K562 (cell line): ENCODE measurements around the gene MEGF11. TPM values are rescaled to one million over a fixed set of nuclear protein-coding genes. Genes with fewer than 3 reads are reported as not detected.

Source experiments
- ATAC-seq: fragments of 200-7000 bp; cut with Tn5 transposase; 3 replicates; pipeline ENCODE4 v1.9.1; 2020; ENCODE audit warnings: moderate library complexity
- BruUV-seq: library from RNA; stranded (reverse); fragments of 400-500 nt; replicated peaks from 2 replicates; lab custom pipeline; 2021; lab: Mats Ljungman, UMichigan
- CTCF ChIA-PET: fragments of 300-600 bp; formaldehyde crosslinking; extraction: SDS; loops from one replicate; lab custom pipeline; 2021; ENCODE audit warnings: low intra/inter-chr PET ratio; lab: Yijun Ruan, JAX
- POLR2A ChIA-PET: fragments of 300-600, 350-650 bp; sonication (Branson Sonifier 250); formaldehyde crosslinking; extraction: SDS; loops from one replicate; lab custom pipeline; 2021; ENCODE audit warnings: antibody characterized with exemption, inconsistent platforms; lab: Yijun Ruan, JAX
- DNase-seq, 4 experiments: peaks; one replicate each; pipeline versions ENCODE4 v3.0.0 to v3.0.0-alpha.2; 2011 to 2018; ENCODE audit warnings: low spot score in 3 of 4, mixed read lengths in 3 of 4; ENCODE audit errors: extremely low read depth in 1 of 4
- FAIRE-seq: peaks from 2 replicates; lab custom pipeline; 2011; peaks lifted over from hg19 to GRCh38; lab: Jason Lieb, UNC
- H2AFZ ChIP-seq: 2 replicates; pipeline ENCODE4 v1.6.0; 2011; ENCODE audit warnings: low read depth, low read length, control low read depth, inconsistent platforms
- H3K27ac ChIP-seq: fragments of 200-600 bp; 3 replicates; pipeline ENCODE4 v1.8.0; 2011; ENCODE audit warnings: low read depth, mild to moderate bottlenecking, control low read depth, inconsistent platforms, low read length, moderate library complexity, mixed read lengths; ENCODE audit errors: extremely low read depth
- H3K27me3 ChIP-seq, 2 experiments: fragments of 300-600 bp in 1 of 2; 2 replicates in 1 of 2; 3 replicates in 1 of 2; pipeline versions ENCODE4 v1.6.0 to v1.8.0; 2011; ENCODE audit warnings: inconsistent platforms in 2 of 2, low read length in 2 of 2, mild to moderate bottlenecking in 1 of 2, mixed read lengths in 1 of 2, moderate library complexity in 1 of 2; ENCODE audit not compliant: control insufficient read depth in 2 of 2, insufficient read depth in 2 of 2
- H3K36me3 ChIP-seq: fragments of 300-600 bp; 3 replicates; pipeline ENCODE4 v1.8.0; 2011; ENCODE audit warnings: mild to moderate bottlenecking, low read length, inconsistent platforms; ENCODE audit not compliant: control insufficient read depth, insufficient read depth
- H3K4me1 ChIP-seq, 2 experiments: fragments of 200-600 bp in 1 of 2; replicated peaks in 1 of 2; 2 replicates in 1 of 2; 3 replicates in 1 of 2; pipeline versions ENCODE4 v1.5.1 to v1.8.0; 2011; ENCODE audit warnings: inconsistent platforms in 2 of 2, low read length in 2 of 2, mild to moderate bottlenecking in 1 of 2, mixed read lengths in 1 of 2, moderate library complexity in 1 of 2; ENCODE audit not compliant: control insufficient read depth in 2 of 2, insufficient read depth in 2 of 2
- H3K4me2 ChIP-seq: 2 replicates; pipeline ENCODE4 v1.6.1; 2011; ENCODE audit warnings: low read length, control low read depth, inconsistent platforms, mixed read lengths; ENCODE audit not compliant: insufficient read depth
- H3K4me3 ChIP-seq: fragments of 200-600 bp; sonication (generic), shearing (Covaris generic); 2 replicates; pipeline ENCODE4 v1.5.1; 2016; ENCODE audit warnings: control low read depth, inconsistent platforms
- H3K79me2 ChIP-seq: fragments of 200-600 bp; 3 replicates; pipeline ENCODE4 v1.8.0; 2011; ENCODE audit warnings: low read length, inconsistent platforms; ENCODE audit not compliant: control insufficient read depth, insufficient read depth
- H3K9ac ChIP-seq, 2 experiments: 2 replicates each; pipeline versions ENCODE4 v1.6.0 to v1.6.1; 2011; ENCODE audit warnings: low read depth in 2 of 2, low read length in 2 of 2, control low read depth in 1 of 2, inconsistent platforms in 1 of 2, mild to moderate bottlenecking in 1 of 2, mixed read lengths in 1 of 2; ENCODE audit not compliant: insufficient read depth in 1 of 2
- H3K9me1 ChIP-seq: one replicate; pipeline ENCODE4 v1.6.0; 2011; ENCODE audit warnings: inconsistent platforms, mild to moderate bottlenecking, low read length, moderate library complexity; ENCODE audit not compliant: control insufficient read depth, insufficient read depth
- H3K9me3 ChIP-seq: replicated peaks from 2 replicates; pipeline ENCODE4 v1.5.1; 2011; ENCODE audit warnings: low read depth, low read length, inconsistent platforms; ENCODE audit not compliant: control insufficient read depth, insufficient read depth
- H4K20me1 ChIP-seq: replicated peaks from 2 replicates; pipeline ENCODE4 v1.6.1; 2011; ENCODE audit warnings: low read length, inconsistent platforms, mixed read lengths; ENCODE audit not compliant: control insufficient read depth, insufficient read depth
- COPS2 ChIP-seq: fragments of 450-650 bp; conservative IDR thresholded peaks from 2 replicates; pipeline ENCODE4 v1.6.1; 2016; ENCODE audit warnings: mild to moderate bottlenecking, moderate library complexity
- CTBP1 ChIP-seq: fragments of 450-650 bp; IDR thresholded peaks from 2 replicates; pipeline ENCODE4 v1.6.1; 2016; ENCODE audit warnings: borderline replicate concordance
- GATAD2B ChIP-seq: fragments of 450-650 bp; IDR thresholded peaks from 2 replicates; pipeline ENCODE4 v1.6.1; 2017; ENCODE audit warnings: mild to moderate bottlenecking, borderline replicate concordance
- MED1 ChIP-seq: sonication (generic); formaldehyde crosslinking; IDR thresholded peaks from 2 replicates; pipeline ENCODE4 v1.8.1; 2023; ENCODE audit warnings: missing genetic modification reagents, borderline replicate concordance
- NFE2L1 ChIP-seq: fragments of 450-650 bp; IDR thresholded peaks from 2 replicates; pipeline ENCODE4 v1.6.1; 2016; ENCODE audit warnings: missing genetic modification characterization, low read depth, mild to moderate bottlenecking, missing compliant biosample characterization, moderate library complexity, borderline replicate concordance
- RCOR1 ChIP-seq, 2 experiments: IDR thresholded peaks; 2 replicates each; pipeline ENCODE4 v1.6.1; 2012; ENCODE audit warnings: low read depth in 2 of 2, low read length in 2 of 2, borderline replicate concordance in 1 of 2, improper control_type of control experiment in 1 of 2
- SIRT6 ChIP-seq: IDR thresholded peaks from one replicate; pipeline ENCODE4 v1.6.1; 2012; ENCODE audit warnings: low read depth, mild to moderate bottlenecking, control low read depth, inconsistent platforms, low read length, moderate library complexity
- TAF1 ChIP-seq: IDR thresholded peaks from 2 replicates; pipeline ENCODE4 v1.6.1; 2011; ENCODE audit warnings: mild to moderate bottlenecking, low read length, moderate library complexity; ENCODE audit not compliant: insufficient read depth, control insufficient read depth, severe bottlenecking; ENCODE audit errors: extremely low read depth
- ZEB2 ChIP-seq: fragments of 450-650 bp; IDR thresholded peaks from 2 replicates; pipeline ENCODE4 v1.6.1; 2016
- ZFP36 ChIP-seq: fragments of 150-350 bp; IDR thresholded peaks from 2 replicates; pipeline ENCODE4 v1.6.1; 2018; ENCODE audit warnings: low read length, low read depth; ENCODE audit not compliant: partially characterized antibody
- ZNF121 ChIP-seq: sonication (generic); formaldehyde crosslinking; conservative IDR thresholded peaks from 2 replicates; pipeline ENCODE4 v1.8.0; 2022; ENCODE audit warnings: missing genetic modification reagents
- ZNF184 ChIP-seq: sonication (generic); formaldehyde crosslinking; IDR thresholded peaks from 2 replicates; pipeline ENCODE4 v1.5.0; 2020; ENCODE audit warnings: missing genetic modification reagents
- ZNF77 ChIP-seq: fragments of 250-450 bp; sonication (Bioruptor Pico); IDR thresholded peaks from 2 replicates; pipeline ENCODE4 v1.5.0; 2020
- WGBS: fragments of 100-300 bp; shearing (Covaris generic); methylation state at CpG from one replicate; pipeline ENCODE4 v1.1.6; 2016; ENCODE audit warnings: low coverage, mixed read lengths; ENCODE audit not compliant: insufficient coverage; ENCODE audit errors: missing lambda C conversion rate; 5-methylcytosine and 5-hydroxymethylcytosine counted together
- in situ Hi-C: fragments of 300-500 bp; cut with MboI; formaldehyde crosslinking; loops from 4 replicates; pipeline ENCODE4 v1.15.0; 2018; ENCODE audit warnings: inconsistent platforms, mixed read lengths
- intact Hi-C: fragments of 100-400 bp; cut with micrococcal nuclease; formaldehyde crosslinking; loops from 2 replicates; pipeline ENCODE4 v1.14.2; 2022
- polyA plus RNA-seq, 8 experiments: library from polyadenylated mRNA; depleted of rRNA in 4 of 8; stranded (reverse) in 5 of 8; unstranded in 3 of 8; fragments of >200 nt; fragmentation: Nextera tagmentation in 2 of 8; fragmentation: Illumina TruSeq in 1 of 8; extraction: Ambion mirVana in 2 of 8; extraction: Trizol in 1 of 8; gene quantifications; 2 replicates each; pipeline versions ENCODE4 v1.2.1 to v1.2.3, GENCODE V29; 2011 to 2014; ENCODE audit warnings: inconsistent platforms in 1 of 8, missing spikeins in 1 of 8
- total RNA-seq, 7 experiments: library from RNA; depleted of rRNA in 6 of 7; stranded (reverse); fragments of >200 nt in 6 of 7; fragmentation: Illumina TruSeq in 2 of 7; extraction: Trizol in 2 of 7; gene quantifications; 2 replicates each; pipeline versions ENCODE4 v1.2.1 to v1.2.3, GENCODE V29; 2011 to 2021; ENCODE audit warnings: low replicate concordance in 1 of 7
- TF ChIP-seq, protein P1 (sequence below): sonication (generic); formaldehyde crosslinking; IDR thresholded peaks from 2 replicates; pipeline ENCODE4 v1.8.1; 2022; ENCODE audit warnings: missing genetic modification reagents
- TF ChIP-seq, protein P2 (sequence below): fragments of 450-650 bp; IDR thresholded peaks from 2 replicates; pipeline ENCODE4 v1.6.1; 2016; ENCODE audit warnings: low read depth

The MEGF11 gene
- total and polyA plus RNA-seq, 9 of the 15 experiments (the other 6 are each of a cell fraction or from before 2014, with no cell fraction given): 0.06 to 0.23 (median 0.20) TPM; not detected in 6

DNA sequence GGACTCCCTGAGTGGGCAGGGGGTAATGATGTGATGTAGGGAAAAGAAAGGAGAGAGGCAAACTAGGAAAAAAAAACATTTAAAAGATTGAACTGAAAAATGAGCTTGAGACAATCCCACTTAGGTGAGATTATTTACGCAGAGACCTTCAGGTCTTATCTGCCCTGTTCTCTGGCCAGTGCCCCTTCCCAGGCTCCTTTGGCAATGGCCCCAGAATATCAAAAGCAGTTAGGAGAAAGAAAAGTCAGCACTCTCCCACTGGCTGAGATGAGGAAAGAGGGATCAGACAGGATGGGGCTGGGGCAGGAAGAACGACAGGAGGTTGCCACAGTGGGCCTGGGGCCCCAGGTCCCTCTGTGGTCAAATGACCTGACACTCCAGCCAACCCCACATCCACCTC is 105.4 kb downstream of the MEGF11 start:
- no peak overlapping the region for H3K4me3 ChIP-seq
- H3K4me2 ChIP-seq: no peak overlapping the region
- no peaks in the 10 kb centered on the region for H3K79me2 ChIP-seq
- peaks cover 3% of the 10 kb centered on the region for H3K9me1 ChIP-seq
- BruUV-seq: no TSS peak
- no peaks in the 10 kb centered on the region for H3K4me1 ChIP-seq
- intact Hi-C loops: no loop called here
- H3K27me3 ChIP-seq: peaks cover 24 to 80% of the 10 kb centered on the region in 2 experiments; a peak in 3 of 5 replicates
- DNase-seq: no peak
- no peak overlapping the region for H3K27ac ChIP-seq
- no peak overlapping the region for H3K9ac ChIP-seq
- peaks cover 12% of the 10 kb centered on the region for H4K20me1 ChIP-seq
- no peak for FAIRE-seq
- in situ Hi-C loops: no loop called here
- POLR2A ChIA-PET: no interaction called here
- CTCF ChIA-PET: no interaction called here
- no peak for ATAC-seq
- H3K9me3 ChIP-seq: no peaks in the 10 kb centered on the region
- H2AFZ ChIP-seq: no peak overlapping the region
- 4% methylated on average over 2 of the region's 2 CpGs for WGBS
- no peaks in the 10 kb centered on the region for H3K36me3 ChIP-seq
- TF ChIP-seq ZFP36: no peak
- no peak for TF ChIP-seq GATAD2B
- TF ChIP-seq MED1 (CRISPR knock-in tag): no peak
- TF ChIP-seq, protein P1, sequence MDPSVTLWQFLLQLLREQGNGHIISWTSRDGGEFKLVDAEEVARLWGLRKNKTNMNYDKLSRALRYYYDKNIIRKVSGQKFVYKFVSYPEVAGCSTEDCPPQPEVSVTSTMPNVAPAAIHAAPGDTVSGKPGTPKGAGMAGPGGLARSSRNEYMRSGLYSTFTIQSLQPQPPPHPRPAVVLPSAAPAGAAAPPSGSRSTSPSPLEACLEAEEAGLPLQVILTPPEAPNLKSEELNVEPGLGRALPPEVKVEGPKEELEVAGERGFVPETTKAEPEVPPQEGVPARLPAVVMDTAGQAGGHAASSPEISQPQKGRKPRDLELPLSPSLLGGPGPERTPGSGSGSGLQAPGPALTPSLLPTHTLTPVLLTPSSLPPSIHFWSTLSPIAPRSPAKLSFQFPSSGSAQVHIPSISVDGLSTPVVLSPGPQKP (CRISPR knock-in tag): no peak
- TF ChIP-seq, protein P2, sequence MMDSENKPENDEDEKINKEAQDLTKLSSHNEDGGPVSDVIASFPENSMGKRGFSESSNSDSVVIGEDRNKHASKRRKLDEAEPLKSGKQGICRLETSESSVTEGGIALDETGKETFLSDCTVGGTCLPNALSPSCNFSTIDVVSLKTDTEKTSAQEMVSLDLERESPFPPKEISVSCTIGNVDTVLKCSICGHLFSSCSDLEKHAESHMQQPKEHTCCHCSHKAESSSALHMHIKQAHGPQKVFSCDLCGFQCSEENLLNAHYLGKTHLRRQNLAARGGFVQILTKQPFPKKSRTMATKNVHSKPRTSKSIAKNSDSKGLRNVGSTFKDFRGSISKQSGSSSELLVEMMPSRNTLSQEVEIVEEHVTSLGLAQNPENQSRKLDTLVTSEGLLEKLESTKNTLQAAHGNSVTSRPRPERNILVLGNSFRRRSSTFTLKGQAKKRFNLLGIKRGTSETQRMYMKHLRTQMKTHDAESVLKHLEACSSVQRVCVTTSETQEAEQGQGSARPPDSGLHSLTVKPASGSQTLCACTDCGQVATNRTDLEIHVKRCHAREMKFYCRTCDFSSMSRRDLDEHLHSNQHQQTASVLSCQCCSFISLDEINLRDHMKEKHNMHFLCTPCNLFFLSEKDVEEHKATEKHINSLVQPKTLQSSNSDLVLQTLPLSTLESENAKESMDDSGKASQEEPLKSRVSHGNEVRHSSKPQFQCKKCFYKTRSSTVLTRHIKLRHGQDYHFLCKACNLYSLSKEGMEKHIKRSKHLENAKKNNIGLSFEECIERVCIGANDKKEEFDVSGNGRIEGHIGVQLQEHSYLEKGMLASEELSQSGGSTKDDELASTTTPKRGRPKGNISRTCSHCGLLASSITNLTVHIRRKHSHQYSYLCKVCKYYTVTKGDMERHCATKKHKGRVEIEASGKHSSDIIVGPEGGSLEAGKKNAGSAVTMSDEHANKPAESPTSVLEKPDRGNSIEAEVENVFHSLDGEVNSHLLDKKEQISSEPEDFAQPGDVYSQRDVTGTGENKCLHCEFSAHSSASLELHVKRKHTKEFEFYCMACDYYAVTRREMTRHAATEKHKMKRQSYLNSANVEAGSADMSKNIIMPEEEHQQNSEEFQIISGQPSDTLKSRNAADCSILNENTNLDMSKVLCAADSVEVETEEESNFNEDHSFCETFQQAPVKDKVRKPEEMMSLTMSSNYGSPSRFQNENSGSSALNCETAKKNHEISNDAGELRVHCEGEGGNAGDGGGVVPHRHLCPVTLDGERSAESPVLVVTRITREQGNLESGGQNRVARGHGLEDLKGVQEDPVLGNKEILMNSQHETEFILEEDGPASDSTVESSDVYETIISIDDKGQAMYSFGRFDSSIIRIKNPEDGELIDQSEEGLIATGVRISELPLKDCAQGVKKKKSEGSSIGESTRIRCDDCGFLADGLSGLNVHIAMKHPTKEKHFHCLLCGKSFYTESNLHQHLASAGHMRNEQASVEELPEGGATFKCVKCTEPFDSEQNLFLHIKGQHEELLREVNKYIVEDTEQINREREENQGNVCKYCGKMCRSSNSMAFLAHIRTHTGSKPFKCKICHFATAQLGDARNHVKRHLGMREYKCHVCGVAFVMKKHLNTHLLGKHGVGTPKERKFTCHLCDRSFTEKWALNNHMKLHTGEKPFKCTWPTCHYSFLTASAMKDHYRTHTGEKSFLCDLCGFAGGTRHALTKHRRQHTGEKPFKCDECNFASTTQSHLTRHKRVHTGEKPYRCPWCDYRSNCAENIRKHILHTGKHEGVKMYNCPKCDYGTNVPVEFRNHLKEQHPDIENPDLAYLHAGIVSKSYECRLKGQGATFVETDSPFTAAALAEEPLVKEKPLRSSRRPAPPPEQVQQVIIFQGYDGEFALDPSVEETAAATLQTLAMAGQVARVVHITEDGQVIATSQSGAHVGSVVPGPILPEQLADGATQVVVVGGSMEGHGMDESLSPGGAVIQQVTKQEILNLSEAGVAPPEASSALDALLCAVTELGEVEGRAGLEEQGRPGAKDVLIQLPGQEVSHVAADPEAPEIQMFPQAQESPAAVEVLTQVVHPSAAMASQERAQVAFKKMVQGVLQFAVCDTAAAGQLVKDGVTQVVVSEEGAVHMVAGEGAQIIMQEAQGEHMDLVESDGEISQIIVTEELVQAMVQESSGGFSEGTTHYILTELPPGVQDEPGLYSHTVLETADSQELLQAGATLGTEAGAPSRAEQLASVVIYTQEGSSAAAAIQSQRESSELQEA: no peak
- TF ChIP-seq CTBP1: no peak
- no peak for TF ChIP-seq RCOR1 (IDR thresholded peaks at IDR 0.05; ENCODE audit: borderline replicate concordance in 1 of 2, low read depth in 2 of 2, low read length in 2 of 2)
- no peak for TF ChIP-seq ZNF121
- no peak for TF ChIP-seq ZNF184
- TF ChIP-seq ZNF77: no peak
- TF ChIP-seq NFE2L1 (tag): no peak
- TF ChIP-seq COPS2: no peak
- TF ChIP-seq TAF1: no peak
- no peak for TF ChIP-seq ZEB2
- no peak for TF ChIP-seq SIRT6
